ENCODE data around the gene ANLN.

ANLN gene, protein sequence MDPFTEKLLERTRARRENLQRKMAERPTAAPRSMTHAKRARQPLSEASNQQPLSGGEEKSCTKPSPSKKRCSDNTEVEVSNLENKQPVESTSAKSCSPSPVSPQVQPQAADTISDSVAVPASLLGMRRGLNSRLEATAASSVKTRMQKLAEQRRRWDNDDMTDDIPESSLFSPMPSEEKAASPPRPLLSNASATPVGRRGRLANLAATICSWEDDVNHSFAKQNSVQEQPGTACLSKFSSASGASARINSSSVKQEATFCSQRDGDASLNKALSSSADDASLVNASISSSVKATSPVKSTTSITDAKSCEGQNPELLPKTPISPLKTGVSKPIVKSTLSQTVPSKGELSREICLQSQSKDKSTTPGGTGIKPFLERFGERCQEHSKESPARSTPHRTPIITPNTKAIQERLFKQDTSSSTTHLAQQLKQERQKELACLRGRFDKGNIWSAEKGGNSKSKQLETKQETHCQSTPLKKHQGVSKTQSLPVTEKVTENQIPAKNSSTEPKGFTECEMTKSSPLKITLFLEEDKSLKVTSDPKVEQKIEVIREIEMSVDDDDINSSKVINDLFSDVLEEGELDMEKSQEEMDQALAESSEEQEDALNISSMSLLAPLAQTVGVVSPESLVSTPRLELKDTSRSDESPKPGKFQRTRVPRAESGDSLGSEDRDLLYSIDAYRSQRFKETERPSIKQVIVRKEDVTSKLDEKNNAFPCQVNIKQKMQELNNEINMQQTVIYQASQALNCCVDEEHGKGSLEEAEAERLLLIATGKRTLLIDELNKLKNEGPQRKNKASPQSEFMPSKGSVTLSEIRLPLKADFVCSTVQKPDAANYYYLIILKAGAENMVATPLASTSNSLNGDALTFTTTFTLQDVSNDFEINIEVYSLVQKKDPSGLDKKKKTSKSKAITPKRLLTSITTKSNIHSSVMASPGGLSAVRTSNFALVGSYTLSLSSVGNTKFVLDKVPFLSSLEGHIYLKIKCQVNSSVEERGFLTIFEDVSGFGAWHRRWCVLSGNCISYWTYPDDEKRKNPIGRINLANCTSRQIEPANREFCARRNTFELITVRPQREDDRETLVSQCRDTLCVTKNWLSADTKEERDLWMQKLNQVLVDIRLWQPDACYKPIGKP

DNA sequence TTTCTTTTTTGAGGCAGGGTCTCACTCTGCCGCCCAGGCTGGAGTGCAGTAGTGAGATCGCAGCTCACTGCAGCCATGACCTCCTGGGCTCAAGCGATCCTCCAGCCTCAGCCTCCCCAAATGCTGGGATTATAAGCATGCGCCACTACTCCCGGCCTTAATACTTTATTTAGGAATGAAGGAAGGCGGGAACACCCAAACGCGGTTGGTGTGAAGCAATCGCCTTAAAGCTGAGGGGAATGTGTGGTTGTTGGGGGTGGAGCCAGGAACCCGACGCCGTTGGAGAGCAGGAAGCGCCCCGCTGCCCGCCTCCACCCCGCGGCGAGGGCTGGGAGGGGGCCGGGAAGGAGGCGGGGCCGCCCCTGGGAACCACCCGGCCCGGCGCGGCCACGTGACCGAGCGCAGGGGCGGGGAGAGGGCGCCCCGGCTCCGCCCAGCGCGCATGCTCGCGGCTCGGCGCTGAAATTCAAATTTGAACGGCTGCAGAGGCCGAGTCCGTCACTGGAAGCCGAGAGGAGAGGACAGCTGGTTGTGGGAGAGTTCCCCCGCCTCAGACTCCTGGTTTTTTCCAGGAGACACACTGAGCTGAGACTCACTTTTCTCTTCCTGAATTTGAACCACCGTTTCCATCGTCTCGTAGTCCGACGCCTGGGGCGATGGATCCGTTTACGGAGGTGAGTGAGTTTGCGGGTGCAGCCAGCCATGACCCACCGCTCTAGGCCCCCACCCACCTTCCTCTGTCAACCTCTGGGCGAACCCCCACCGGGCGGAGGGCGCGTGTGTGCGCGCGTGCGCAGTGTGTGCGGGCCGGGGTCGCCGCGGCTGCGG, at the start of gene ANLN:
Gene ANLN (plus strand): TSS at position 492 of the 828 bp plus-strand sequence. CDS start 165 bp downstream, at position 657.
- Histone ChIP-seq H3K4me3 (peak within 1 kb of the TSS; percentile 66), H3K9me3 (no peaks in the 10 kb centered on the region), H3K4me1 (peaks cover 33% of the 10 kb centered on the region), H3K36me3 (replicated peaks) (no peaks in the 10 kb centered on the region), H3K27me3 (ENCODE audit: low read depth) (no peaks in the 10 kb centered on the region)
- DNase-seq (ENCODE audit: low spot score in 2 of 2) = peak; percentile 90 to 97
- in situ Hi-C loops (cut with MboI; ENCODE audit: low sequenced_read_pairs) = no loop called here

DNA sequence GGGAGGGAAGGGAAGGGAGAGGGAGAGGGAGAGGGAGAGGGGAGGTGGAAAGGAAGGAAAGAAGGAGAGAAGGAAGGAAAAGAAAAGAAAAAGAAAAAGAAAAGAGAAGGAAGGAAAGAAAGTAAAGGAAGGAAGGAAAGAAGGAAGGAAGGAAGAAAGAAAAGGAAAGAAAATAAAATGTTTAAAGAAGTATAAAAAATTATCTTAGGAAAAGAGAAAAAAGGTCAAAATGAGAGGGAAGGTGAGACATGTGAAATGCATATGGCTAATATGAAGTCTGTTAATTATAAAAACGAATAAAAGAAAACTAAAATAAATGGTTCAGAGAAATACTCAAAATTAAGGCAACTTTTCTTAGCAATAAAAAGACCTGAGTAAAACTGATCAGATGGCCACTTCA, 46.1 kb upstream of the ANLN start:
- no peaks in the 10 kb centered on the region; the same call in 1 of the 2 replicates for H3K9me3 ChIP-seq
- no peaks in the 10 kb centered on the region for H3K36me3 ChIP-seq (replicated peaks)
- DNase-seq (ENCODE audit: low spot score in 2 of 2) = no peak
- in situ Hi-C loops (cut with MboI; ENCODE audit: low sequenced_read_pairs) = no loop called here
- H3K4me3 ChIP-seq = no peak overlapping the region
- no peaks in the 10 kb centered on the region for H3K27me3 ChIP-seq (ENCODE audit: low read depth)
- peaks cover 12% of the 10 kb centered on the region for H3K4me1 ChIP-seq

DNA sequence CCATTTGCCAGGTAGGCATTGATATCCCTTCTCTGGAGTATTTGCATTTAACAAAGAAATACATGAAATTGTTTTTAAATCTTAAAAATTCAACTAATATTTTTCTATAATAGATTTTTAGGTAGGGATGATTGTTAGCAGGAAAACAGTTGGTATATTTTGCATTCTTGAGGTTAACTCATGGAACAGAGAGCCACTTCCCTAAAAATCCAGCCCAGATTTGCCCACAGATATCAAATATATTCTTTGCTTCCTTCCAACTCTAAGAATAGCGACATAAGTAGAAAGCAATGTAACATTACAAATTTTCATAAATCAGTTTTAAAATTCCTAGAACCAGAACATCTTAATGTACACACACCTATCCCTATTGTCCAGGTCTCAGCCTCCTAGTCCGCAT, 45.0 kb upstream of the ANLN start:
- in situ Hi-C loops (cut with MboI; ENCODE audit: low sequenced_read_pairs) = no loop called here
- no peaks in the 10 kb centered on the region for H3K36me3 ChIP-seq (replicated peaks)

DNA sequence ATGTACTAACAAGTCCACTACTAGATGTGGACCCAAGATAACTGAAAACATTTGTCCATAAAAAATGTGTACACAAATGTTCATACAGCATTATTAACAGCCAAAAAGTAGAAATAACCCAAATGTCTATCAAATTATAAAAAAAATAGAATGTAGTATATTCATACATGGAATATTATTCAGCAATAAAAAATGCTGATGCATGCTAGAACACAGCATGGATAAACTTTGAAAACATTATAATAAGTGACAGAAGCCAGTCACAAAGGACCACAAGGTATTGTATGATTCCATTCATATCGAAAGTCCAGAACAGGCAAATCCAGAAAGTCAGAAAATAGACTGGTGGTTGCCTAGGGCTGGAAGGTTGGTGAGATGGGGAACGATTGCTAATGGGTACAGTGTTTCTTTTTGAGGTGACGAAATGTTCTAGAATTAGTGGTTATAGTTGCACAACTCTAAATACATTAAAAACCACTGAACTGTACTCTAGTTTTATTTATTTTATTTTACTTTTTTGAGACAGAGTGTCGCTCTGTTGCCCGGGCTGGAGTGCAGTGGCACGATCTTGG, 43.3 kb upstream of the ANLN start:
- Histone ChIP-seq H3K27me3 (ENCODE audit: low read depth) (no peaks in the 10 kb centered on the region), H3K4me3 (no peak overlapping the region), H3K36me3 (replicated peaks) (no peaks in the 10 kb centered on the region), H3K9me3 (no peaks in the 10 kb centered on the region; the same call in 1 of the 2 replicates), H3K4me1 (peaks cover 23% of the 10 kb centered on the region)
- DNase-seq (ENCODE audit: low spot score in 2 of 2) = no peak
- in situ Hi-C loops (cut with MboI; ENCODE audit: low sequenced_read_pairs) = no loop called here

More for the DNA sequence above, 45.0 kb upstream of the ANLN start:
- Histone ChIP-seq H3K9me3 (no peaks in the 10 kb centered on the region; the same call in 1 of the 2 replicates), H3K4me3 (no peak overlapping the region), H3K27me3 (ENCODE audit: low read depth) (no peaks in the 10 kb centered on the region), H3K4me1 (peaks cover 20% of the 10 kb centered on the region)
- no peak for DNase-seq (ENCODE audit: low spot score in 2 of 2)

DNA sequence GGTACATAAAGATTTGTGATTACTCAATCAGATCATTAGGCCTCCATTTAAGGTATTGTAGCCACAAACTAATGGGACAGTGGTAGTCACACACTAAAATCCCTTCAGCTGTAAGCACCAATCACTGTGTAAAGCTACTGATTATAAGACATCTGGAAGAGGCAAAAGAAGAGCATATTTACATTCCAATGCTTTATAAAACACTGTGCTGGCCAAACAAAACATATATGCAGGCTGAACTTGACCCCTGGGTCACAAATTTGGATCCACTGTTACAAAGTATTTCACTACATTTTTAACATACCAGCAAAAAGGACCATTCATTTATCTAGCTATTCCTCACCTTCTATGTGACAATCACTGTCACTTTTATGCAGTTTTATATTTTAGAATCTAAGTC, 41.4 kb upstream of the ANLN start:
- peaks cover 23% of the 10 kb centered on the region for H3K4me1 ChIP-seq
- in situ Hi-C loops (cut with MboI; ENCODE audit: low sequenced_read_pairs) = no loop called here
- no peaks in the 10 kb centered on the region for H3K27me3 ChIP-seq (ENCODE audit: low read depth)
- no peaks in the 10 kb centered on the region; the same call in 1 of the 2 replicates for H3K9me3 ChIP-seq
- DNase-seq (ENCODE audit: low spot score in 2 of 2) = peak; percentile 39 to 61
- no peak overlapping the region for H3K4me3 ChIP-seq
- H3K36me3 ChIP-seq (replicated peaks) = no peaks in the 10 kb centered on the region

DNA sequence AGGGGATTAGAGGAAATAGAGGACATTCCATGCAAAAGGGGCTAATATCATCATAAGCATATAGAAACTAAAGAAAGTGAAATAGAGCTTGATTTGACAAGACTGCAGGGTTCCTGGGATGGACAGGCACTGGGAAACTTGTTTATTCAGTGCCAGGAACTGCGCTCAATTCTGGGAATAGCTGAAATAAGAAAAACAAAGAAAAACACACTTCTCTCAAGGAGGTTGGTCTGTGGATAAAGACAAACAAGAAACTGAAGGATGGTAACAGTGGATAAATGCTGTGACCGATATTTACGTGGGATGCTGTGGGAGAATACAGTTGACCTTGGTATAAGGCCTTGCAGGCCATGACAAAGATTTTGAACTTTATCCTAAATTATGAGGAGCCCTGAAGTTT, 40.9 kb upstream of the ANLN start:
- no peaks in the 10 kb centered on the region for H3K36me3 ChIP-seq (replicated peaks)
- no peak overlapping the region for H3K4me3 ChIP-seq
- no peak for DNase-seq (ENCODE audit: low spot score in 2 of 2)
- no peaks in the 10 kb centered on the region; the same call in 1 of the 2 replicates for H3K9me3 ChIP-seq
- H3K27me3 ChIP-seq (ENCODE audit: low read depth) = no peaks in the 10 kb centered on the region
- peaks cover 23% of the 10 kb centered on the region for H3K4me1 ChIP-seq
- in situ Hi-C loops (cut with MboI; ENCODE audit: low sequenced_read_pairs) = no loop called here

DNA sequence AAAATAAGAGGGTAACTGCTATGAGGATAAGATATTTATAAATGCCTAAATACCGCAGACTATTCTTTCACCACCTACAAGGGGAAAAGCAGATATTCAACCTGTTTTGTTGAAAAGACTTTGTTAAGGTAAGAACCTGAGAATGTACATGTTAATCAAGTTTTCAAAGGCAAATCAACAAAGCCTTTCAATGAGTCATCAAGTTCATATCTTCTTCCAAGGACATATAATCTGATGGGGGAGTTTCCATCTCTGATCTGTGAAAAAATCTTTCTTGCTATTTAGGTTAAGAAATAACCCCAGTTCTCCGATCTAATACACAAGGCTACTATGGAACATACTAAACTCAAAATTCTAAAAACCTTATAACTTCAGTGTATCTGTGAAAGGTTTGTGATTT, 40.0 kb upstream of the ANLN start:
- H3K4me3 ChIP-seq = no peak overlapping the region
- peaks cover 23% of the 10 kb centered on the region for H3K4me1 ChIP-seq
- in situ Hi-C loops (cut with MboI; ENCODE audit: low sequenced_read_pairs) = no loop called here
- no peak for DNase-seq (ENCODE audit: low spot score in 2 of 2)
- no peaks in the 10 kb centered on the region for H3K36me3 ChIP-seq (replicated peaks)
- no peaks in the 10 kb centered on the region; the same call in 1 of the 2 replicates for H3K9me3 ChIP-seq
- no peaks in the 10 kb centered on the region for H3K27me3 ChIP-seq (ENCODE audit: low read depth)

DNA sequence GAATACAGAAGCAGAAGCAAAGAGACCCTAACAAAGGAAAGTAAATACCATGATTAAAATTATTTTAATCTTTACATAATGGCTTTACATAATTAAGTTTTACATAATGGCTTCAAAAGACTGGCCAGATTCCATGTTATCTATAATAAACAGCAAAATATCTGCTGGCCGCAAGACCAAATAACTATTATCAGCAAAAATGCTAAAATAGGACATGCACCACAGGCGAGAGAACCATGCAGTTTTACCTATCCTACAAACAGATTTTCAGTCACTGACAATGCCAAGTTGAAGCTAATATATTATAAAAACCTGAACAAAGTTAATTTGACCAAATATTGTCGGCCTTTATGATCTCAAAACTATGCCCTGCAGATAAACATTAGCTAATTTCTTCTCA, 34.2 kb upstream of the ANLN start:
- Histone ChIP-seq H3K27me3 (ENCODE audit: low read depth) (no peaks in the 10 kb centered on the region), H3K36me3 (replicated peaks) (no peaks in the 10 kb centered on the region), H3K4me3 (no peak overlapping the region), H3K9me3 (no peaks in the 10 kb centered on the region), H3K4me1 (peaks cover 13% of the 10 kb centered on the region)
- in situ Hi-C loops (cut with MboI; ENCODE audit: low sequenced_read_pairs) = no loop called here
- DNase-seq (ENCODE audit: low spot score in 2 of 2) = no peak

DNA sequence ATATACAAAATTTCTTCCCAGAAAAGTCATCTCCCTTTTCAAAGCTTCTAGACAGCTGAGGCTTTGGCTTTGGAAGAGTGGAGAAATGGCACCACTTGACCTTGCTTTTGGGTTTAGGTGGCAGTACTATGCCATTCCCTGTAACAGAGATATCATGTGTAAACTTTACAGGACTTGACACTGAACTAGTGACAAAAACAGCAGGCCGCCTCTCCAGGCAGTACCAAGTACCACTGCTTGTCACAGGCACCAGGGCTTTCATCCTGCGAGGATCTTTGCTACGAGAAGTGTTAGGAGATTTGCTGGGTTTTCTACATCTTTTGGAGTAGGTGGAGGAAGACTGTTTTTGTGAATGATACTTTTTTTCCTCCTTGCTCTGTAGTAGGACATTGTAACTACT, 32.6 kb upstream of the ANLN start:
- H3K4me3 ChIP-seq = no peak overlapping the region
- H3K36me3 ChIP-seq (replicated peaks) = no peaks in the 10 kb centered on the region
- H3K27me3 ChIP-seq (ENCODE audit: low read depth) = no peaks in the 10 kb centered on the region
- no peaks in the 10 kb centered on the region for H3K9me3 ChIP-seq
- in situ Hi-C loops (cut with MboI; ENCODE audit: low sequenced_read_pairs) = no loop called here
- DNase-seq (ENCODE audit: low spot score in 2 of 2) = no peak
- peaks cover 19% of the 10 kb centered on the region for H3K4me1 ChIP-seq

DNA sequence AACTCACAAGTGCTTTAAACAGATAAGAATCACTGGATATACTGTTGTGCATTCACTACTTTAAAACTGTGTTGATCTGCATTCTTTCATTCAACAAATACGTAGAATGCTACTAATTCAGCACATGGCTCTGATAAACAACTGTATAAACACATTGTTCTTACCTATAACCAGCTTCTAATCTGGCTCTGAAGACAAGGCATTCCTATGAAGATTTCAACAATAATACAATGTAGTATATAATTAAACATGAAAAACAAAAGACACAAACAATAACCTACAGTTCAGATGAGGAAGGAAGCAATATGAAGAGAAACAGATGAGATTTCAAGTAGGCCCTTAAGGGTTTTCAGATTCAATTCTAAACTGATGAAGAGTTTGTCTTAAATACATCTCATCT, 31.1 kb upstream of the ANLN start:
- H3K9me3 ChIP-seq = no peaks in the 10 kb centered on the region
- DNase-seq (ENCODE audit: low spot score in 2 of 2) = no peak
- H3K27me3 ChIP-seq (ENCODE audit: low read depth) = no peaks in the 10 kb centered on the region
- peaks cover 19% of the 10 kb centered on the region for H3K4me1 ChIP-seq
- H3K36me3 ChIP-seq (replicated peaks) = no peaks in the 10 kb centered on the region
- in situ Hi-C loops (cut with MboI; ENCODE audit: low sequenced_read_pairs) = no loop called here
- H3K4me3 ChIP-seq = no peak overlapping the region

DNA sequence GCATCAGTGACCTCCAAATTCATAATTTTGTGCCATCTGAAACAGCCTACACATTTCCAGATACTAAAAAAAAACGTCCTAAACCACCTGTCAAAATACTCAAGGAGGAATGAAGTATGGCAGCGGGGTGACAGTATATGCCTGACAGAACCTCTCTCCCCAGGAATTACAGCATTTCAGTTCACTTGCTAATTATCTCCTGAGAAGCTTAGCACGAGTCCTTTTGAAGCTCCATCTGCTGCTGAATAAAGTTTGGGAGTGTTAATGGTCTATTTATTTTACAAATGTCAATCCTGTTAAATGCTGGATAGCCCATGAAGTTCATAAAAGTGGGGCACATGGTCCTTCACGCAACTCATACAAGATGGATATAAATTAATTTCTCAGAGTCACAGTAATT, 29.4 kb upstream of the ANLN start:
- no peaks in the 10 kb centered on the region for H3K36me3 ChIP-seq (replicated peaks)
- in situ Hi-C loops (cut with MboI; ENCODE audit: low sequenced_read_pairs) = no loop called here
- peak; percentile 31 to 82 for DNase-seq (ENCODE audit: low spot score in 2 of 2)
- no peak overlapping the region for H3K4me3 ChIP-seq
- no peaks in the 10 kb centered on the region for H3K27me3 ChIP-seq (ENCODE audit: low read depth)
- no peaks in the 10 kb centered on the region for H3K9me3 ChIP-seq
- H3K4me1 ChIP-seq = peaks cover 19% of the 10 kb centered on the region

DNA sequence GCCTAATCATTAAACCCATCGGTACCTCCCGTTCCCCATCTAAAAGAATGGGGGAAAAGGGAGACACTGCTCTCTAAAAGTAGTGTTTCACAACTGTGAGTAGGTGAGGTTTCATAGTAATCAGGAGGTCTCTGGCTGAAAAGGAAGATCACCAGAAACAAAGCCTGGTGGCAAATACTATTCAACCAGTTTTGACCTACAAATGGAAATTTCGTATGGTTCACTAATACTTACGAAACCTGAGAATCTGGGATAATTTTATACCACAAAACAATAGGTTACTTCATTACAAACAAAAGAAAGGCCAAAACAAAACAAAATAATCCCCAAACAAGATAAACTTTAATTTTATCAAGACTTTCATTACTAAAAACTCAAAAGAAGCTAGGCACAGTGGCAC, 28.4 kb upstream of the ANLN start:
- Histone ChIP-seq H3K4me1 (peaks cover 19% of the 10 kb centered on the region), H3K27me3 (ENCODE audit: low read depth) (no peaks in the 10 kb centered on the region), H3K4me3 (no peak overlapping the region), H3K36me3 (replicated peaks) (no peaks in the 10 kb centered on the region), H3K9me3 (no peaks in the 10 kb centered on the region)
- in situ Hi-C loops (cut with MboI; ENCODE audit: low sequenced_read_pairs) = no loop called here
- no peak for DNase-seq (ENCODE audit: low spot score in 2 of 2)

DNA sequence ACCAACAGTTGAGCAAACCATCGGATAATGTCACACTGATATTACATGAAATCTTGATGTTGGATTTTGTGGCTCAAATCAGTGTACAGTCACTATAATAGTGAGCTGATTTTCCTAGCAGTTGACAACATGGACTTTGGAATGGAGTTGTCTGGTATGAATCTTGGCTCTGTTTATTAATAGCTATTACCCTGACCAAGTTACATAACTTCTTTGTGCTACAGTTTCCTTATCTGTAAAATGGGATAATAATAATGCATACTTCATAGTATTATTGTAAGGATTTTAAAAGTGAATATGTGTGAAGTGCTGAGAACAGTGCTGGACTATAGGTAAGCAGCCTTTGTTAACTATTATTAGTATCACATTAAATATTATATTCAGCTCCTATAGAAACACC, 26.1 kb upstream of the ANLN start:
- Histone ChIP-seq H3K27me3 (ENCODE audit: low read depth) (no peaks in the 10 kb centered on the region), H3K9me3 (no peaks in the 10 kb centered on the region), H3K4me3 (no peak overlapping the region), H3K36me3 (replicated peaks) (no peaks in the 10 kb centered on the region), H3K4me1 (peaks cover 22% of the 10 kb centered on the region)
- in situ Hi-C loops (cut with MboI; ENCODE audit: low sequenced_read_pairs) = no loop called here
- DNase-seq (ENCODE audit: low spot score in 2 of 2) = no peak

All from HAP-1 (cell line).